Prostate gland (tissue), 2 donors: ENCODE results near the gene RIPK1. TPM values are rescaled to one million over a fixed set of nuclear protein-coding genes. Genes with fewer than 3 reads are reported as not detected.
"Not testable (repeated sequence)": the region's sequence is repeated elsewhere in the genome, so short reads cannot be mapped to it uniquely, and the experiment has no call there.

ENCODE experiments used
- DNase-seq: peaks from one replicate; pipeline ENCODE4 v3.0.0-alpha.2; 2019; ENCODE audit warnings: low spot score
- H3K27ac ChIP-seq, 2 donors: fragments of 200-600 bp; sonication (generic); 2 replicates each; pipeline ENCODE4 v1.5.1; 2017 to 2019
- H3K27me3 ChIP-seq: fragments of 200-600 bp; sonication (generic); replicated peaks from 2 replicates; pipeline ENCODE4 v1.5.1; 2019; ENCODE audit not compliant: insufficient read depth
- H3K36me3 ChIP-seq, 2 donors: fragments of 200-600 bp; sonication (generic); 1 replicate in 1 of 2; 2 replicates in 1 of 2; pipeline versions ENCODE4 v1.5.1 to v1.8.1; 2017 to 2019
- H3K4me1 ChIP-seq: fragments of 200-600 bp; sonication (generic); replicated peaks from 2 replicates; pipeline ENCODE4 v1.5.1; 2019
- H3K4me3 ChIP-seq, 2 donors: fragments of 200-600 bp; sonication (generic); 2 replicates each; pipeline ENCODE4 v1.5.1; 2017 to 2019
- H3K9me3 ChIP-seq: fragments of 200-600 bp; sonication (generic); 2 replicates; pipeline ENCODE4 v1.5.1; 2017
- POLR2A ChIP-seq: fragments of 450-650 bp; IDR thresholded peaks from one replicate; pipeline ENCODE4 v1.6.1; 2016; ENCODE audit warnings: antibody characterized with exemption, mild to moderate bottlenecking
- POLR2AphosphoS5 ChIP-seq: sonication (generic); formaldehyde crosslinking; IDR thresholded peaks from one replicate; pipeline ENCODE4 v1.6.1; 2017; ENCODE audit warnings: antibody characterized with exemption
- WGBS: methylation state at CpG from one replicate; pipeline ENCODE4 v1.1.5; 2018; 5-methylcytosine and 5-hydroxymethylcytosine counted together
- intact Hi-C: fragments of 100-400 bp; cut with DNase I; formaldehyde crosslinking; loops from one replicate; pipeline ENCODE4 v1.14.2; 2022
- total RNA-seq, 2 donors: library from RNA; depleted of rRNA; stranded (reverse); fragments of >200 nt; gene quantifications; one replicate each; pipeline ENCODE4 v1.1.0, GENCODE V29; 2016
- TF ChIP-seq, protein P1 (sequence below), 4 experiments: fragments of 200-600 bp in 2 of 4; fragments of 450-650 bp in 2 of 4; sonication (generic) in 2 of 4; IDR thresholded peaks; 1 replicate in 3 of 4; 2 replicates in 1 of 4; pipeline ENCODE4 v1.5.1; 2016 to 2019; ENCODE audit warnings: antibody characterized with exemption in 4 of 4, mild to moderate bottlenecking in 2 of 4, moderate library complexity in 2 of 4

The RIPK1 gene
- total RNA-seq, 2 donors from 2014 or later = 21.3 to 23.0 TPM

DNA sequence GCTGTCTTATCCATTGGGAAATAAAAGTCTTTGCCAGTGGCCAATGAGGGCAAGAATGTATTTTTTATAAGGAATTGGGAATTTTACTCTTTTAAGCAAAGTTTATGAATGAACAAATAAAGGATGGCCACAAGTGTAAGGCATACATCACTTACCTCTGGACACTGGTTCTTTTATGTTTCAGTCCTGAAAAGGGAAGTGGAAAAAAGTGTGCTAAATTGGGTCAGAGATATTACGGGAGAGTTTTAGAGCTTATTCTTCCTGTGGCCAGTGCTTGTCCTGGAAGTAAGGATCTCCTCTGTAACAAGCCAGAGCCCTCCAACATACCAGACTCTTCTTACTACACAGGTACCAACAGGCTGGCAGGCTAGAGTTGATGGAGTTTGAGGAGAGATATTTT lies 22.5 kb upstream of the RIPK1 start:
- H3K27me3 ChIP-seq = no peaks in the 10 kb centered on the region
- H3K9me3 ChIP-seq = no peaks in the 10 kb centered on the region
- H3K4me1 ChIP-seq = no peaks in the 10 kb centered on the region
- no peak for TF ChIP-seq POLR2A
- no peaks in the 10 kb centered on the region for H3K36me3 ChIP-seq
- no peak for DNase-seq
- intact Hi-C loops = no loop called here
- no peak overlapping the region for H3K27ac ChIP-seq
- WGBS = 52% methylated on average over 1 of the region's 1 CpG
- no peak overlapping the region for H3K4me3 ChIP-seq

GRCh38 chr6:3046295-3046694 lies 22.0 kb upstream of the RIPK1 start:
- DNase-seq = no peak
- Histone ChIP-seq H3K27me3 (no peaks in the 10 kb centered on the region), H3K27ac (no peak overlapping the region), H3K36me3 (no peaks in the 10 kb centered on the region), H3K4me1 (no peaks in the 10 kb centered on the region), H3K9me3 (no peaks in the 10 kb centered on the region), H3K4me3 (no peak overlapping the region)
- TF ChIP-seq, protein P1, sequence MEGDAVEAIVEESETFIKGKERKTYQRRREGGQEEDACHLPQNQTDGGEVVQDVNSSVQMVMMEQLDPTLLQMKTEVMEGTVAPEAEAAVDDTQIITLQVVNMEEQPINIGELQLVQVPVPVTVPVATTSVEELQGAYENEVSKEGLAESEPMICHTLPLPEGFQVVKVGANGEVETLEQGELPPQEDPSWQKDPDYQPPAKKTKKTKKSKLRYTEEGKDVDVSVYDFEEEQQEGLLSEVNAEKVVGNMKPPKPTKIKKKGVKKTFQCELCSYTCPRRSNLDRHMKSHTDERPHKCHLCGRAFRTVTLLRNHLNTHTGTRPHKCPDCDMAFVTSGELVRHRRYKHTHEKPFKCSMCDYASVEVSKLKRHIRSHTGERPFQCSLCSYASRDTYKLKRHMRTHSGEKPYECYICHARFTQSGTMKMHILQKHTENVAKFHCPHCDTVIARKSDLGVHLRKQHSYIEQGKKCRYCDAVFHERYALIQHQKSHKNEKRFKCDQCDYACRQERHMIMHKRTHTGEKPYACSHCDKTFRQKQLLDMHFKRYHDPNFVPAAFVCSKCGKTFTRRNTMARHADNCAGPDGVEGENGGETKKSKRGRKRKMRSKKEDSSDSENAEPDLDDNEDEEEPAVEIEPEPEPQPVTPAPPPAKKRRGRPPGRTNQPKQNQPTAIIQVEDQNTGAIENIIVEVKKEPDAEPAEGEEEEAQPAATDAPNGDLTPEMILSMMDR (IDR thresholded peaks at IDR 0.05) = no peak
- TF ChIP-seq POLR2A (no peak), POLR2AphosphoS5 (no peak)
- intact Hi-C loops = no loop called here
- WGBS = 77% methylated on average over 3 of the region's 3 CpGs

- H3K9me3 ChIP-seq, H3K27me3 ChIP-seq, H3K27ac ChIP-seq, intact Hi-C loops, DNase-seq, H3K36me3 ChIP-seq, H3K4me3 ChIP-seq, H3K4me1 ChIP-seq: not testable (repeated sequence)
- 100% methylated on average over 2 of the region's 4 CpGs for WGBS
Observed at GRCh38 chr6:3048009-3048408, 20.3 kb upstream of the RIPK1 start.

GRCh38 chr6:3052481-3053230 lies 15.6 kb upstream of the RIPK1 start:
- DNase-seq = no peak
- intact Hi-C loops = loop anchor here (10.0 kb wide), 1 partner anchor 208 kb away; the partner anchor contains the start of gene SERPINB1
- Histone ChIP-seq H3K4me1 (no peaks in the 10 kb centered on the region), H3K27me3 (no peaks in the 10 kb centered on the region), H3K9me3 (no peaks in the 10 kb centered on the region), H3K36me3 (no peaks in the 10 kb centered on the region), H3K4me3 (no peak overlapping the region), H3K27ac (no peak overlapping the region)
- WGBS = 80% methylated on average over 17 of the region's 17 CpGs
- TF ChIP-seq POLR2AphosphoS5 (no peak), POLR2A (no peak)
- TF ChIP-seq, protein P1 (IDR thresholded peaks at IDR 0.05) = no peak

- 57% methylated on average over 11 of the region's 11 CpGs for WGBS
- TF ChIP-seq POLR2A = no peak
- TF ChIP-seq POLR2AphosphoS5 = no peak
- TF ChIP-seq, protein P1 (IDR thresholded peaks at IDR 0.05) = no peak
- H3K27me3 ChIP-seq = no peaks in the 10 kb centered on the region
- peak overlapping the region; percentile 33 to 53 for H3K27ac ChIP-seq
- H3K4me3 ChIP-seq = peak overlapping the region; percentile 19 to 42
- no peak for DNase-seq
- H3K9me3 ChIP-seq = no peaks in the 10 kb centered on the region
- H3K4me1 ChIP-seq = no peaks in the 10 kb centered on the region
- intact Hi-C loops = loop anchor here (10.0 kb wide), 1 partner anchor 208 kb away; the partner anchor contains the start of gene SERPINB1
- H3K36me3 ChIP-seq = no peaks in the 10 kb centered on the region
Observed at GRCh38 chr6:3053231-3053508, 15.1 kb upstream of the RIPK1 start.

- not testable (repeated sequence) for H3K36me3 ChIP-seq, H3K4me1 ChIP-seq, H3K9me3 ChIP-seq, DNase-seq, H3K27me3 ChIP-seq
- Histone ChIP-seq H3K27ac (peak overlapping the region in 1 of 2 donors; percentile 53), H3K4me3 (peak overlapping the region; percentile 19 to 42)
- intact Hi-C loops = loop anchor here (2.0 to 10.0 kb wide), 2 partner anchors 56 to 210 kb away; partner anchors contain the start of genes NQO2 and SERPINB1
- 37% methylated on average over 27 of the region's 27 CpGs for WGBS
Observed at GRCh38 chr6:3054229-3055157, 13.8 kb upstream of the RIPK1 start.

GRCh38 chr6:3055158-3055499 lies 13.2 kb upstream of the RIPK1 start:
- intact Hi-C loops = loop anchor here (2.0 to 10.0 kb wide), 2 partner anchors 56 to 210 kb away; partner anchors contain the start of genes NQO2 and SERPINB1
- H3K9me3 ChIP-seq, H3K4me3 ChIP-seq, H3K36me3 ChIP-seq, DNase-seq, H3K27ac ChIP-seq, H3K4me1 ChIP-seq, H3K27me3 ChIP-seq: not testable (repeated sequence)
- 62% methylated on average over 3 of the region's 3 CpGs for WGBS
